ENCODE measurements around the gene GIPC2. TPM values are rescaled to one million over a fixed set of nuclear protein-coding genes. Genes with fewer than 3 reads are reported as not detected.

Gene GIPC2
- total RNA-seq, 1 donor from 2014 or later = 2.9 TPM

- H3K27me3 ChIP-seq (ENCODE audit: low read depth) = no peaks in the 10 kb centered on the region
- peaks cover 8% of the 10 kb centered on the region for H3K9me3 ChIP-seq
- intact Hi-C loops (cut with DNase I) = no loop called here
- H3K4me1 ChIP-seq = no peaks in the 10 kb centered on the region
- no peak for DNase-seq
- no peak overlapping the region for H3K27ac ChIP-seq
- H3K4me3 ChIP-seq = no peak overlapping the region
- TF ChIP-seq, protein P1, sequence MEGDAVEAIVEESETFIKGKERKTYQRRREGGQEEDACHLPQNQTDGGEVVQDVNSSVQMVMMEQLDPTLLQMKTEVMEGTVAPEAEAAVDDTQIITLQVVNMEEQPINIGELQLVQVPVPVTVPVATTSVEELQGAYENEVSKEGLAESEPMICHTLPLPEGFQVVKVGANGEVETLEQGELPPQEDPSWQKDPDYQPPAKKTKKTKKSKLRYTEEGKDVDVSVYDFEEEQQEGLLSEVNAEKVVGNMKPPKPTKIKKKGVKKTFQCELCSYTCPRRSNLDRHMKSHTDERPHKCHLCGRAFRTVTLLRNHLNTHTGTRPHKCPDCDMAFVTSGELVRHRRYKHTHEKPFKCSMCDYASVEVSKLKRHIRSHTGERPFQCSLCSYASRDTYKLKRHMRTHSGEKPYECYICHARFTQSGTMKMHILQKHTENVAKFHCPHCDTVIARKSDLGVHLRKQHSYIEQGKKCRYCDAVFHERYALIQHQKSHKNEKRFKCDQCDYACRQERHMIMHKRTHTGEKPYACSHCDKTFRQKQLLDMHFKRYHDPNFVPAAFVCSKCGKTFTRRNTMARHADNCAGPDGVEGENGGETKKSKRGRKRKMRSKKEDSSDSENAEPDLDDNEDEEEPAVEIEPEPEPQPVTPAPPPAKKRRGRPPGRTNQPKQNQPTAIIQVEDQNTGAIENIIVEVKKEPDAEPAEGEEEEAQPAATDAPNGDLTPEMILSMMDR (IDR thresholded peaks at IDR 0.05) = no peak
- H3K36me3 ChIP-seq = no peaks in the 10 kb centered on the region
- no peak for ATAC-seq
These were observed 45.5 kb downstream of the GIPC2 start for GRCh38 chr1:78091215-78091813.

DNA sequence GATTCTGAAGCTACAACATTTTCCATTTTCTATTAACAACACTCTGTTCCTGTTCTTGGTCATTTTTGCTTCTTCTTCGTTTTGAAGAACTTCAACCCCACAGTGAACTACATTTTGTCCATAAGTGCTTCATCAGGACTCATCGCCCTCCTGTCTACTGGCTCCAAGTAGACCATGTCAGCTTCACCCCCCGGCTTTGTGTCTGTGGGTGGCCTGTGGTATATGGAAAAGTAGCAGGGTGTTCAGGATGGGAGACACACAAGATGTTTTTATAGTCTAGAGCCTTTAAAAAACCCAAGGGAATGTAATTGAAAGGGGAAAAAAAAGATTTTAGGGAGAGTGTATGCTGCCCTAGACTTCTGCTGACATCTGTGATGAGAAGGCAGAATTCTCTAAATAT, 46.1 kb downstream of the GIPC2 start:
- no peaks in the 10 kb centered on the region for H3K4me1 ChIP-seq
- no peak overlapping the region for H3K27ac ChIP-seq
- no peaks in the 10 kb centered on the region for H3K27me3 ChIP-seq (ENCODE audit: low read depth)
- peaks cover 3% of the 10 kb centered on the region for H3K9me3 ChIP-seq
- no peak for ATAC-seq
- intact Hi-C loops (cut with DNase I) = no loop called here
- TF ChIP-seq, protein P1 (IDR thresholded peaks at IDR 0.05) = no peak
- H3K4me3 ChIP-seq = no peak overlapping the region
- DNase-seq = no peak
- no peaks in the 10 kb centered on the region for H3K36me3 ChIP-seq

GRCh38 chr1:78092643-78093042, 46.9 kb downstream of the GIPC2 start:
- ATAC-seq = no peak
- H3K9me3 ChIP-seq = no peaks in the 10 kb centered on the region
- no peak for DNase-seq
- no peaks in the 10 kb centered on the region for H3K36me3 ChIP-seq
- no peak overlapping the region for H3K4me3 ChIP-seq
- H3K27me3 ChIP-seq (ENCODE audit: low read depth) = no peaks in the 10 kb centered on the region
- no peak overlapping the region for H3K27ac ChIP-seq
- no peaks in the 10 kb centered on the region for H3K4me1 ChIP-seq
- intact Hi-C loops (cut with DNase I) = no loop called here
- TF ChIP-seq, protein P1 (IDR thresholded peaks at IDR 0.05) = no peak

GRCh38 chr1:78093560-78093959, 47.8 kb downstream of the GIPC2 start:
- Histone ChIP-seq H3K27me3 (ENCODE audit: low read depth) (no peaks in the 10 kb centered on the region), H3K4me3 (no peak overlapping the region), H3K9me3 (no peaks in the 10 kb centered on the region), H3K27ac (no peak overlapping the region), H3K4me1 (no peaks in the 10 kb centered on the region), H3K36me3 (no peaks in the 10 kb centered on the region)
- intact Hi-C loops (cut with DNase I) = no loop called here
- TF ChIP-seq, protein P1 (IDR thresholded peaks at IDR 0.05) = no peak
- DNase-seq (no peak), ATAC-seq (no peak)

DNA sequence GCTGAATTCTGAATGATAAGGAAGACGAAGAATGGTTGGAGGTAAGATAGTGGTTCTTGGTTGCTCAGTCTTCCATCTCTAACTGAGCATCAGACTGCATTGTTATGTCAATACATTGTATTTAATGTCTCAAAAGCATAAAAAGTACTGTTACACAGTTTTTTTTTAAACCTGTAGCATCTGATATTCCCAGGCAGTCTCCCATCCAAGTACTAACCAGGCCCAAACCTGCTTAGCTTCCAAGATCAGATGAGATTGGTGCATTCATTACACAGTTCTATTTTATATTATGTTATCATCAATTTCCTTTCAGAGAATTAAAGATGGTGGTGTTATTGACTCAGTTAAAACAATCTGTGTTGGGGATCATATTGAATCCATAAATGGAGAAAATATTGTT, 48.9 kb downstream of the GIPC2 start:
- no peak for ATAC-seq
- Histone ChIP-seq H3K4me1 (no peaks in the 10 kb centered on the region), H3K27me3 (ENCODE audit: low read depth) (no peaks in the 10 kb centered on the region), H3K9me3 (no peaks in the 10 kb centered on the region), H3K27ac (no peak overlapping the region), H3K36me3 (no peaks in the 10 kb centered on the region), H3K4me3 (no peak overlapping the region)
- TF ChIP-seq, protein P1 (IDR thresholded peaks at IDR 0.05) = no peak
- intact Hi-C loops (cut with DNase I) = no loop called here
- DNase-seq = no peak

Measured in lower lobe of right lung (tissue), 2 donors.